Measurements from ENCODE around the gene TAGLN3.
"Not testable (repeated sequence)": the region's sequence is repeated elsewhere in the genome, so short reads cannot be mapped to it uniquely, and the experiment has no call there.

TAGLN3 gene

GRCh38 chr3:112011376-112011940 lies 12.7 kb downstream of the TAGLN3 start:
- DNase-seq: no peak

GRCh38 chr3:112012205-112012992 lies 13.7 kb downstream of the TAGLN3 start:
- no peak for DNase-seq

- DNase-seq: no peak
Observed at GRCh38 chr3:112013058-112013783, 14.5 kb downstream of the TAGLN3 start.

GRCh38 chr3:112013784-112014143 lies 15.0 kb downstream of the TAGLN3 start:
- no peak for DNase-seq

- no peak for DNase-seq
Observed at GRCh38 chr3:112017091-112017490, 18.4 kb downstream of the TAGLN3 start.

GRCh38 chr3:112018712-112019111 lies 20.0 kb downstream of the TAGLN3 start:
- DNase-seq: no peak

- no peak for DNase-seq
Observed at GRCh38 chr3:112019716-112020115, 21.0 kb downstream of the TAGLN3 start.

- DNase-seq: no peak
Observed at GRCh38 chr3:112020674-112021085, 22.0 kb downstream of the TAGLN3 start.

GRCh38 chr3:112027142-112027541 lies 28.4 kb downstream of the TAGLN3 start:
- no peak for DNase-seq

GRCh38 chr3:112027826-112028225 lies 29.1 kb downstream of the TAGLN3 start:
- DNase-seq: peak; percentile 73

- DNase-seq: no peak
Observed at GRCh38 chr3:112030901-112031300, 32.2 kb downstream of the TAGLN3 start.

- no peak for DNase-seq
Observed at GRCh38 chr3:112032098-112032731, 33.5 kb downstream of the TAGLN3 start.

GRCh38 chr3:112034436-112034835 lies 35.7 kb downstream of the TAGLN3 start, which contains the start of gene TMPRSS7:
Gene TMPRSS7 (plus strand): TSS chr3:112034736. CDS start chr3:112034846, 110 bp downstream.
- no peak for DNase-seq

GRCh38 chr3:112035241-112035640 lies 36.5 kb downstream of the TAGLN3 start:
- no peak for DNase-seq

GRCh38 chr3:112037194-112037593 lies 38.5 kb downstream of the TAGLN3 start:
- DNase-seq: not testable (repeated sequence)

- no peak for DNase-seq
Observed at GRCh38 chr3:112038863-112039262, 40.1 kb downstream of the TAGLN3 start.

GRCh38 chr3:112041321-112041720 lies 42.6 kb downstream of the TAGLN3 start:
- no peak for DNase-seq

GRCh38 chr3:112042842-112043280 lies 44.1 kb downstream of the TAGLN3 start:
- DNase-seq: peak; percentile 32

- peak; percentile 63 for DNase-seq
Observed at GRCh38 chr3:112043621-112044201, 45.0 kb downstream of the TAGLN3 start.

- DNase-seq: no peak
Observed at GRCh38 chr3:112046599-112046998, 47.9 kb downstream of the TAGLN3 start.

GRCh38 chr3:112047264-112047663 lies 48.5 kb downstream of the TAGLN3 start:
- no peak for DNase-seq

GRCh38 chr3:112048911-112049310 lies 50.2 kb downstream of the TAGLN3 start:
- no peak for DNase-seq

- DNase-seq: no peak
Observed at GRCh38 chr3:112053229-112053628, 54.5 kb downstream of the TAGLN3 start.
